ENCODE data around the gene RNF14.

Gene RNF14

GRCh38 chr5:141986072-141986471 lies 17.2 kb downstream of the RNF14 start:
- DNase-seq = no peak

DNA sequence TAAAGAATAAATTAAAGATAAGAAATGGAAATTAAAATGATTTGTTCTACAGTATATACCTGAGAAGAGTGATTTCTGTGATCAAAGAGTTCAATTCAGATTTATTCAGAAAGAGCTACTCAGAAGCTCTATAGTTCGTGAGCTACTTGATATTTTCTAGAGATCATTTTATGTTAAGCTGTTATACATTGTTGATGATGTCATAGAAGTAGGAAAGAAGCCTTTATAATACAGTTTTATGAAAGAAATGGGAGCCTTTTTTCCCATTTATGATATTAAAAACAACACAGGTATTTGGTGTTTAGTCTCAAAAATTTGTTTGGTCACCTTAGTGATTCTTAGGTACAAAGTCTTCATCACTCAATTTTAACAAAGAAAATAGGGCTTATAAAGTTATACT lies 20.8 kb downstream of the RNF14 start:
- no peak for DNase-seq

- peak; percentile 50 to 80 (median 62) for DNase-seq
Measured at GRCh38 chr5:141992349-141992963, 23.6 kb downstream of the RNF14 start.

GRCh38 chr5:141994511-141995136 lies 25.7 kb downstream of the RNF14 start:
- no peak for DNase-seq

DNA sequence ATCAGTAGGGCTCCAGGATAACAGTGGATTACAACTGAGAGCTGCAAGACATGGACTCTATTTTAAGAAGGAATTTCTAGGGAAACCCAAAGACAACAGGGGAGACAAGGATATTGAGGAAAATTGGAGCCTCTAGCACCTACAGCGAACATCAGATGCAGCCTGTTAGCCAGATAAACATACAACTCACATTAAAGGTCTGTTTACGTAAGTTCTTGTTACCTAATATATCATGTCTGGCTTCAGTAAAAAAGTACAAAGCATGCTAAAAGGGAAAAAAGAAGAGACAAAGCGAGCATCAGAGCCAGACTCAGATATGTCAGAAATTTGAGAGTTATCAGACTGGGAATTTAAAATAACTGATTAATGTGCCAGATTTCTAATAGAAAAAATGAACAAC lies 26.8 kb downstream of the RNF14 start:
- no peak for DNase-seq

- DNase-seq = no peak
Measured at GRCh38 chr5:141997358-141997960, 28.6 kb downstream of the RNF14 start.

GRCh38 chr5:142000173-142000572 lies 31.3 kb downstream of the RNF14 start:
- no peak for DNase-seq

DNA sequence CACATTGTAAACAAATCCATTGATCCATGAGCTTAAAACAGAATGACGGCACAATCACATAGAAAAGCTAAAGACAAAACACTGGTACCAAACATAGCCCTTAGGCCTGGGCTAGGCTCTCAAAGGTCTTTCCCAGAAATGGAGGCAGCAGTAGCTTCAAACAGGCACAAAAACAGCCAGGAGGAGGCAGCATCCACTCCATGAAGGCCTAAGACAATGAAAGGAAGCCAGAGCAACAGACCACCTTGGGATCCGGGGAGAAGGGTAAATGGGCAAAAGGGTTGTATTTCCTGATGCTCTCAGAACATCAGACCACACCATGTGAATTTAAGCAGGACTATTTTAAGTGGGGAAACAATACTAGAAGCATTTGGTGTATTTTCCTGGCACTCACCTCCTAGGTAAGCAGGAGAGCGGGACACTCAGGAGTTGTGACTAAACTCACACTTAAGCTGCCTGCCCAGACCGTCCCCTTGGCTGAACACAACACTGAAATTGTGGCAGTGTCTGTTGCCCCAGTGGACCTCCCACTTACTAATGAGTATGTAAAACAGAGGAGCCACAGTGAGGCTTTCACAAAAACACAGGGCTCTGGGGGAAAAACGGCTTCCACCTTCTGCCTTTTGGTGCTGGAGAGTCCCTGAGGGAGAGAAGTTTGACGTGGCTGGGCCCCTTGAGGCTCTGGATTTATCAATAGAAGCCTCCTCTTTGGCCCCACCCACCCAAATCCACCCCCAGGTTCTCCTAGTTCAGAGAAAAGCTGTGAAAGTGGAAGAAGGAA lies 32.0 kb downstream of the RNF14 start:
- no peak for DNase-seq

- DNase-seq = no peak
Measured at GRCh38 chr5:142003266-142003800, 34.4 kb downstream of the RNF14 start.

- DNase-seq = no peak
Measured at GRCh38 chr5:142006363-142007236, 37.7 kb downstream of the RNF14 start.

GRCh38 chr5:142007237-142007544 lies 38.3 kb downstream of the RNF14 start:
- no peak for DNase-seq

- no peak for DNase-seq
Measured at GRCh38 chr5:142008813-142009212, 39.9 kb downstream of the RNF14 start.

DNA sequence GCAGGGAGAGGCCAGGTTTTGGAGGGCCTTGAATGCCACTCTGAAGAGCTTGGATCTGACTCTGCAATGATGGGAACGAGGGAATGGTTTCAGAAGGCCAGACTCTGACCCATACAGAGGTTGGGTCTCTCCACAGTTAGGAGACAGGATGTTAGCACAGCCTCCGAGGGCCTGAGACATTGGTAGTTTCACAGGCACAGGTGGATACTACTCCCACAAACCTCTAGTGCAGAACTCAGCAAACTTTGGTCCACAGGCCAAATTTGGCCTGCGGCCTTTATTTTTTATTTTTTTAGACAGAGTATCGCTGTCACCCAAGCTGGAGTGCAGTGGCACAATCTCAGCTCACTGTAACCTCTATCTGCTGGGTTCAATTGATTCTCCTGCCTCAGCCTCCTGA lies 41.0 kb downstream of the RNF14 start:
- no peak for DNase-seq

- no peak for DNase-seq
Measured at GRCh38 chr5:142011572-142012185, 42.8 kb downstream of the RNF14 start.

DNA sequence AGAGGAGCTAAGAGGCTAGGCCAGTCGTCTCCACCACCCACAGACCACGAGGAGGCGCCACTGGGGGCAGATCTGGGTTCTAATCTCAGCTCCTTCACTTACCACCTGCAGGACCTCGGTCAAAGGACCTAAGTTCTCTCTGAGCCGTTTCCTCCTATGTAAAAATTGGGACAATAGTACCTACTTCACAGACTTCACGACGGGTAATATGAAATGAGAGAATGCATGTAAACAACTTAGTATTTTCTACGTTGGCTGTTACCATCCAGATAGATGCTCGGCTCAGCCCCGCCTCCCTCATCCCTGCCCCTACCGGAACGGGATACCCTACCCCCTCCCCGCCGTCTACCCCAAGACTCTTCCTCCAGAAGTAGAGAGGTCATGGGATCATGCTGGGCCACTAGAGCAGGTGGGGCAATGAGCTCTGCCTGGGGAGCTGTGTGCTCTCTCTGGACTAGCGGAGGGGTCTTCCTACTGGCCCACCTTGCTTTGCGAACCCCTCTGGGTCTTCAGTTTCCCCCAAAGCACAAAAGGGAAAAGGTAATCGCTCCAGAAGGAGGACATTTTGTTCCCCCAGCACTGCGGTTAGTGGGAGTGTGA lies 43.4 kb downstream of the RNF14 start:
- DNase-seq = peak; percentile 7 to 48 (median 25)

GRCh38 chr5:142012792-142013388 lies 44.0 kb downstream of the RNF14 start, which contains the start of gene GNPDA1:
Gene GNPDA1 (minus strand): TSS chr5:142013027. CDS start chr5:142012035, 992 bp downstream.
- DNase-seq = peak; percentile 39 to 57 (median 46)

DNA sequence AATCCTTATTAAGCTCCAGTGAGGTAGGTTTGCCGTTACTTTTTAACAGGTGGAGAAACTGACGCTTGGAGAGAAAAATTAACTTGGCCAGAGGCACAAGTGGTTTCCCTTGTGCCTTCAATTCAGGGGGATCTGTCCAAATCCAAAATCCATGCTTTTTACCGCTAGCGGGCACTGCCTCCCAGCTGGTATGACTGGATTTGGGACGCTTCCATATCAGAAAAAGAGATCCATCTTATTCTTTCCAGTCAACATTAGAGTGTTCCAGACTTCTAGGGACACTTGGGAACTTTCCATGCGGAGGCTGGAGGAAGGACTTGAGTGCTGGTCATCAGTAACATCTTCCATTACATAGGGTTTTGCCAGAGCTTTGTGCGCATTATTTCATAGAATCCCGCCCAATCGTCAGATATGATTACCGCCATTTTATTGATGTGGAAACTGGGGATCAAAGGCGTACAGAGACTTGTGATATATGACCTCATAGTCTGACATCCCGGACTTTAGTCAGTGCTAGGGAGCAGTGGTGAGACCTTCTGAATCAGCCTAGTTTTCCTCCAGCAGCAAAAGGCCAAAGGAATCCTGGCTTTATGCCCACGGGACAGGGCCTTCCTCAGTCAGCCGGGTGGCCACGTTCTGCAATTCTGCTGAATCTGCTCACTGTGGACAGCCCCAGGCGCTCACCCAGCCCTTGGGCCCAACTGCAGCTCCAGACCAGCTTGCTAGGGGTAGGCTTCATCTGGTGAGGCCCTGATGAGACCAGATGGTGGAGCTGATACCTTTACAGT lies 45.0 kb downstream of the RNF14 start:
- DNase-seq = no peak

DNA sequence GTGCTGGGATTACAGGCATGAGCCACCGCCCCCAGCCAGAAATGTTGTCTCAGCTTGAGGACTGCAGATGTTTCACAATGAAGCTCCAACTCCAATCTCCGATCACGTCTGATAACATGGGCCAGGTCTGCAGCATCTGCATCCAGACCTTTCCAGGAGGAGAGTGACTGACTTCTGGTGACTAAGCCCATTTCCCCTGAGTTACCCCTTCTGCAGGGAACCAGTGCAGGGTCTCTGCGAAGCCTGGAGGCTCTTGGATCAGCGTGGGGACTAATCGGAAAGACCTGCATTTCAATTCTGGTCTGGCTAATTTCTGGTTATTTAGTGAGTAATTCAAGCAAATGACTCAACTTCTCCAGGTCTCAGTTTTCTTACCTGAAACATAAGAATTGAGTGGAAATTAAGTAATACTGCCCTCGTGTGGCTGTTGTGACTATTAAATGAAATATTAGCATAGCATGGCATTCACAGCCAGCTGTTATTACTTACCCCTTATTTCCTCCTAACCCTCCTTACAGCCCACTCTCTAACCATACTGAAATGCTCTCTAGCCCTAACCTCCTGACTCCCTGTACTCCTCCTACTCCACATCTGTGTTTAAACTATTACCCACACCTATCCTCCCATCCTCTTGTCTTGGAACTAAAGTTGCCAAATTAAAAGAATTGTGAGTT lies 46.1 kb downstream of the RNF14 start:
- DNase-seq = peak in 3 of 4 experiments; percentile 4 to 29 (median 26)

DNA sequence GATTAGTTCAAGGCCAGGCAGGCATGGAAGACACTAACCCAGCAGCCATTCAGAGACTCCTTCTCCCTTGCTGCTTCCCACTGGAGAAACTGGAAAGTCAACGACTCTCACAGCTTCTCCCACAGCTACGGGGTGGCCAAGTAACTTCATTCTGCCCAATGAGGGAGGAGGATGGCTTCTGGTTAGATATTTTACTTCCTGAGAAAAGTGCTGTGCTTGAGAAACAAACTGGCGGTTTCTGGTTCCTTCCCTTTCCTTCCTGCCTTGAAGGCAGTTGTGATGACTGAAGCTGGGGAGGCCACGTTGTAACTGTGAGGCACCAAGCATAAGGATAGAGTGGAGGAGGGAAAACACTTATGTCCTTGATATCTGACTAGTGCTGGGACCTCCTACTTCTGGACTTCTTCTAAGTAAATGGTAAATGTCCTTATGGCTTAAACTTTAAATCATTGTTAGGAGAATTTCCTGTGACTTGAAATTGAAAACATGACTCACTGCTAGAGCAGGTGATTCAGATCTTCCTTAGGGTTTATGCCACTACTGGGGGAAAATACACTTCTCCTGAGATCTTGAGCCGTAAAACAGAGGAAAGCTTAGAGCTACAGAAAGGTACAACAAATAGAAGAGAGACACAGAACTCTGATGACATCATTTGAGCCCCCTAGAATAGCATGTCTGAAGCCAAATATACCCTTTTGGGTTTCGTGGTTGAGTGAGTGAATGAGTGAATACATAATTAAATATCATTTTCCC lies 47.1 kb downstream of the RNF14 start:
- DNase-seq = peak in 1 of 4 experiments; percentile 5

All from activated CD4-positive, CD25-positive, alpha-beta regulatory T cell (primary cell).